ENCODE results near the gene CDH13. TPM values are rescaled to one million over a fixed set of nuclear protein-coding genes. Genes with fewer than 3 reads are reported as not detected.

The CDH13 gene
- total and polyA plus RNA-seq, 10 of the 15 experiments (the other 5 are each of a cell fraction or from before 2014, with no cell fraction given): under 0.01 to 0.05 TPM; not detected in 8

DNA sequence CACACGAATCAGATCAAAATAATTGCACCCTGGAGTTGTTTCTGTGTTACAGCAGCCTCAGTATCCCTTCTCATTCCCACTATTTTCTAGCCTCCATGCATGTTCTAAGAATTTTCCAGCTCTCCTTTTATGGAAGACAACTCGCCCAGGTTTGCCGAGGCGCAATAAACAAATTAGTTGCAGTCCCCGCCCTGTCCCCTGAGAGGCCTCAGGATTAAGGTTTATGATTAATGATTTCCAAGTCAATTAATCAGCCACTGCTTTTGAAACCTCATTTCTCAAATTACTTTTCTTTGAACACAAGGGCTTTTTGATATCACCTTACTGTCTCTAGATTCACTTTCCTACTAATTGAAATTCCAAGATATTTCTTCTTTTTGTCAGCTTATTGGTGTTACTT lies 1042.7 kb downstream of the CDH13 start:
- TF ChIP-seq SUPT20H (IDR thresholded peaks at IDR 0.05; ENCODE audit: borderline replicate concordance, control insufficient read depth, low read depth, low read length) (no peak), BHLHE40 (IDR thresholded peaks at IDR 0.05; ENCODE audit: borderline replicate concordance in 1 of 2, low read depth in 2 of 2, low read length in 1 of 2) (no peak), TAF1 (IDR thresholded peaks at IDR 0.05; ENCODE audit: borderline replicate concordance, low read depth, low read length) (no peak), BACH1 (IDR thresholded peaks at IDR 0.05; ENCODE audit: borderline replicate concordance) (no peak), KAT2A (conservative IDR thresholded peaks at IDR 0.05; ENCODE audit: control insufficient read depth, low read depth, low read length) (no peak), PBX3 (IDR thresholded peaks at IDR 0.05; ENCODE audit: insufficient replicate concordance, low read depth, low read length) (no peak), TBL1XR1 (IDR thresholded peaks at IDR 0.05; ENCODE audit: low read depth, low read length) (no peak), ZNF207 (IDR thresholded peaks at IDR 0.05; ENCODE audit: borderline replicate concordance) (no peak)
- H2AFZ ChIP-seq (ENCODE audit: control insufficient read depth, low read depth, low read length): no peak overlapping the region
- H3K27me3 ChIP-seq (replicated peaks in 1 of 2; ENCODE audit: control insufficient read depth in 2 of 2, insufficient read depth in 2 of 2, low read length in 1 of 2): no peaks in the 10 kb centered on the region
- H4K20me1 ChIP-seq (ENCODE audit: control insufficient read depth, insufficient read depth): no peaks in the 10 kb centered on the region
- no peak overlapping the region for H3K4me3 ChIP-seq
- in situ Hi-C loops (cut with MboI): no loop called here
- no peak for ATAC-seq
- H3K27ac ChIP-seq (ENCODE audit: control insufficient read depth, insufficient read depth): no peak overlapping the region
- CTCF ChIA-PET: no interaction called here
- SMC1A ChIA-PET (ENCODE audit: uncharacterized antibody, unreplicated experiment): no interaction called here
- DNase-seq (ENCODE audit: low read depth, low spot score): no peak
- intact Hi-C loops (cut with micrococcal nuclease; ENCODE audit: unreplicated experiment): no loop called here
- no peaks in the 10 kb centered on the region for H3K4me1 ChIP-seq (ENCODE audit: control insufficient read depth, insufficient read depth, low read length)
- POLR2A ChIA-PET: no interaction called here
- no peaks in the 10 kb centered on the region for H3K79me2 ChIP-seq (ENCODE audit: control insufficient read depth, insufficient read depth, low read length)
- no peaks in the 10 kb centered on the region for H3K9me3 ChIP-seq (replicated peaks; ENCODE audit: control insufficient read depth, insufficient read depth, low read length)
- FAIRE-seq: no peak
- no TSS peak for BruUV-seq (replicated peaks)
- H3K9ac ChIP-seq (ENCODE audit: control insufficient read depth, insufficient read depth, low read length): no peak overlapping the region
- no peaks in the 10 kb centered on the region for H3K36me3 ChIP-seq (ENCODE audit: control insufficient read depth in 2 of 2, insufficient read depth in 2 of 2, low read length in 1 of 2)
- no peak overlapping the region for H3K4me2 ChIP-seq (ENCODE audit: control insufficient read depth, insufficient read depth)
- 50% methylated on average over 5 of the region's 5 CpGs for WGBS (ENCODE audit: insufficient coverage, insufficient replicate concordance, low lambda C conversion rate, missing lambda C conversion rate)
- RAD21 ChIA-PET (ENCODE audit: unreplicated experiment): no interaction called here
